NCI-H1694 treated with DMSO at 0.1 percent for 48 hours (cell line): ENCODE results near the gene TNFSF11.

ENCODE experiments used
- DNase-seq: peaks from one replicate; lab custom pipeline; 2025; lab: John Stamatoyannopoulos, UW

TNFSF11 gene

DNA sequence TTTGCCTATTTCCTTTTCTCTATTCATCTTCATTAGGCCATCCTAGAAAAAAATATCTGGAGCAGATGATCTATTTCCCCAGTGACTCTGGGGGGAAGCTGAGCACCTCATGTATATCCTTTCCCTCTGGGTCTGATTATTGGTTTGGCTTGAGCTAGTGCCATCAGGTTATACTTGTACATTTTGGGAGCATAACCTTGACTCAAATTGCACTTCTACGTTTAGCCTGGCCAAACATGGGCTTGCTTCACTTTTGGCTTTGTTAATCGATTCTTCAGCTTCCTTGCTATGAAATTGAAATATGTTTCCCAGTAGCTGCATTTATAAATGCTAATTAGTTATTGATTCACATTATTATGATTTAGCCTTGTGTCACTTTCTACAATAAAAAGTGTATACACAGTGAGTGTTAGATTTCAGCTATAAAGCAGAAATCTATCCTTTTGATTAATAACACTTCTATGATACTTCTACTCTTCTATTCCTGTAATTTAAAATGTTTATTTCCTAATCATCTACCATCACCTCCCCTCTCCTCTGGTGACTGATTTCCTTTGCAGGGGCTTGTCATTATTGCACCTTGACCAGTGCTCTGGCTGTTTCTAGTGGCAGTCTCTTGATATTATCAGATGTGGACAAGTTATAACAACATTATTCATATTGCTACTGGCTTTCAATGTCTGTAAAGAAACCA lies 37.3 kb downstream of the TNFSF11 start:
- DNase-seq: no peak

DNA sequence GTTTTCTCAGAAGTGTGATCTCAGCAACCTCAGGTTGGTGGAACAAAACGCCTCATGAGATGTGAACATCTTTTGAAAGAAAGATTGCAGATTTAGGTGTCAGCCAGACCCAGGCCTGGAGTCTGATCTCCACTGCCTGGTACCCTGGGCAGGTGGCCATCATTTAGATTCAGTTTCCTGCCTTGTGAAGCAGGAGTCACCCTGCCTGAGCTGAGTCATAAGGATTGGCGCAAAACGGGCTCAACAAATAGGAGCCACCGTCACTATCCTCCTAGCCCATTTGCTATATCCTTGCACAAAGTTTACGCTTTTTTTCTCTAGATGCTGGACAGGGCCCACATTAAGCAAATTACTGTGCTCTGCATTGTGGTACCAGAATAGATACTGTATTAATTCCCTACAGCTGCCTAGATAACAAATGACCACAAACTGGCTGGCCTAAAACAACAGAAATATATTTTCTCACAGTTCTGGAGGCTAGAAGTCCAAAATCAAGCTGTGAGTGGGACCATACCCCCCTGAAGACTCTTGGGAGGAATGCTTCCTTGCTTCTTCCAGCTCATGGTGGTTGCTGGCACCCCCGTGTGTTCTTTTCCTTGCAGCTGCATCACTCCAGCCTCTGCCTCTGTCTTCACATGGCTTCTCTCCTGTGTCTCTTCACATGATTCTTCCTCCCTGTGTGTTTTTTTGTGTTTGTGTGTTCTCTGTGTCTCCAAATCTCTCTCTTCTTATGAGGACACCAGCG lies 38.2 kb downstream of the TNFSF11 start:
- DNase-seq: no peak

DNA sequence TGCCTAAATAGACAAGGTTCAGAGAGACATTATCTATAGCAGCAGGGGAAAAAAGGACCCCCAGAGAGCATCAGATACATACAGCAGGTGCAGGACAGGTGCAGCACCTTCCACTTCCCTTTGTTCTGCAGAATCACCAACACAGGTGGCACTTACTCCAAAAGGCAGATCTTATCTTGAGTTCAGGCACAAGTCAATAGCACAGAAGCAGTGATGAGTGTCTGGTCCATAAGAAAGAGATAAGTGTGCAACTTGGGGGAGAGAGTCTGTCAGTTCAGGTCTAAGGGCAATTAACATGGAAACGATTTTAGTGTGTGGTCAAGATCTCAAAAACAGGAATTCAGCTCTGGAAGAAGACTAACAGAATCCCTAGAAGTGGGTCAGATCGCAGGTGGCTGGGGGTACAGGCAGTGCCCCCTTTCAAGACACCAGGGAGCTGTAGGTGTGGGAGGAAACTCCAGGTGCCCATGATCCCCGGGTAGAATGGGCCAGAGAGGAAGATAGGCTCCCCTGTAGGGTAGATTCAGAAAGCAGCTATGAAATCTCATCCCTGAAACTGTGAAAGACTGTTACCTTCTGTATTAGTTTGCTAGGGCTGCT lies 40.6 kb downstream of the TNFSF11 start:
- DNase-seq: no peak

DNA sequence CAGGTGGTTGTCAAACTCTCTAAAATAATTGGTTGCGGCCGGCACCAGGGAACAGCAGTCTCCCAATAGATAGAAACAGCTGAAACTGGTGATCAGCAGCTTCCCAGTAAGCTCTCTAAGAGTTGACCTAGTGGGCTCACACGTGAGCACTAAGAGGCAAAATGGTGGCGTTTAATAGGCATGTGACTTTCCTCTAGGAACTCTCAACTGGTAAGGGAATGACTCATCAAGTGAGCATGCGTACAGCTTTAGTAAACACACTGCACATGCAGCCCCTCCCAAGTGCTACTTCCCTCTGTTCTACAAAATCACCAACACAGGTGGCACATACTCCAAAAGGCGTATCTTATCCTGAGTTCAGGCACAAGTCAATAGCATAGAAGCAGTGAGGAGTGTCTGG lies 41.7 kb downstream of the TNFSF11 start:
- DNase-seq: no peak

DNA sequence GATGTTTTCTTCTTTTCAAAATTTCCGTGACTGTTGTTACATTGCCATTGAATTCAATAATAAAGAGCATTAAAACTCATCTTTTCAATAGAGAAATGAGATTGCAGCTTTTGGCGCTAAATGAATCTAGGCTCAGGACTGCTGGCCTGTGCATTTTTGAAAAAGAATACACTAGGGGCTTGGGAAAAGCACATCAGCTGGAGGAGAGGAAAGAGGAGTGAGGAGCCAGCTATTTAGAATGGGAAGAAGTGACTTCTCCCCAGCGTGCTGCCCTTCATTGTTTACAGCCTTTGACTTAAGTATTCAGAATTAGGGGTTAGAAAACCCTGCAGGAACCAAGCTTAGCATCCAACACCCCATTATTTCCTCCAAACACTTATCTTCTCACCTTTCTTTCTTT lies 43.3 kb downstream of the TNFSF11 start:
- DNase-seq: no peak

DNA sequence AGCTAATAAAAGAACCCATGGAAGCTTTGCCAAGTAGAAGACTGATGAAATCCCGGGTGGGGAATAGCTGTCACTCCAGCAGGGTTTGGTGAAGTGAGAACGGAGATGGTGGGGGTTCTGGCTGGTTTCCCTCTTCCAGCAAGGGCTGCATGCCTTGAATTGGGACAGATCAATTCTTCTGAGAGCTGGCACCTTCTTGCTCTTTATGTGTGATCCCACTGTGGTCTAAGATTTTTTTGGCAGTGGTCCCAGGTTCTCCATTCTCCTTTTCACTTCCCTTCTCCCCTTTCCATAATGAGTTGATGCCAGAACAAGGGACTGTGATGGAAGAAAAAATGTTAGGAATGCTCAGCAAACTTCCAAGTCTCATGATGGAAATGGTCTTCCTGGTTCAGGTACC lies 50.0 kb downstream of the TNFSF11 start:
- no peak for DNase-seq

DNA sequence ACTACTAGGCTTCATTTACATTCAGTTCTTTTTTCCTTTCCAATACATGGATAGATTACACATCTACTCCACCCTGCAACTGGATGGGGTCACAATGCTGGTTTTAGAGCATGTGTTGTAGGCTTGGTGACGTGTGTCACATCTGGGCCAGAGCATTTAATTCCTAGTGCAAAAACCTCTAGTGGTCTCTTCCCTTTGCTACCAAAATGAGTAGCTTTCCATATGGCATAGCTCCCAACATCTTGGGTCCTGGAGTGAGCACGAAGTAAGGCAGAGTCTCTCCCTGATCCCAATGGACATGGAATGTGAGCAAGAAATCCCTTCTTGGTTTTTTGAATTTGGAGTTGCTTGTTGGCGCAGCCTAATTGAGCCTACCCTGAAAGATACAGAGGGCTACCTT lies 51.7 kb downstream of the TNFSF11 start:
- DNase-seq: no peak

DNA sequence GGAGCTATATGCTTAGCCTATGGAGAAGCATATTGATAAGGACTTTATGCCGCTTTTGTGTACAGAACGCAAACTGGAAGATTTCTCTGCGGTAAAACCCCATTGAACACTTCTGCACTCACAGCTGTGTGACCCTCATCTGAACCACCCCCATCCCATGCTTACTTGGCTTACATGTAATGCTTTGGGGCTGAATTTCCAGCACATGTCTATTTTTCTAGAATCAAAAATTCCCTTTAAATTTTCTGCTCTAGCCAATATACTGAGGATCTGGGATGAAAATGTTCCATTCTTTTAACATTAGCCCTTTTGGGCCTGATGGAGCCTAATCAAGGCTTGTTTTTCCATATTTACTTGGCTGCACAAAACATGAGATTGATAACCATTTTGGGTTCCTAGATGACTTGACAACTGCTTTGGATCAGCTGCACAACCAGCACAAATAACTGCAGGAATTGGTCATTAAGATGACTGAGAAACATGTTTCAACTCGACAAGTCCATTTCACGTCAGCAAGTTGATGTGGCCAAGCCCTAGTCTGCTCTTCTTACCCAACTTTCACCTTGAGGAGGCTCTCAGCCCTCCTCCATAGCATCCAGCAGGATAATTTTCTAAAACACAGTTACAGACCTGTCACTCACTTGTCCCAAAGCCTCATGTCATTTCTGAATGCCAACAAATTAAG lies 52.4 kb downstream of the TNFSF11 start:
- DNase-seq: no peak

DNA sequence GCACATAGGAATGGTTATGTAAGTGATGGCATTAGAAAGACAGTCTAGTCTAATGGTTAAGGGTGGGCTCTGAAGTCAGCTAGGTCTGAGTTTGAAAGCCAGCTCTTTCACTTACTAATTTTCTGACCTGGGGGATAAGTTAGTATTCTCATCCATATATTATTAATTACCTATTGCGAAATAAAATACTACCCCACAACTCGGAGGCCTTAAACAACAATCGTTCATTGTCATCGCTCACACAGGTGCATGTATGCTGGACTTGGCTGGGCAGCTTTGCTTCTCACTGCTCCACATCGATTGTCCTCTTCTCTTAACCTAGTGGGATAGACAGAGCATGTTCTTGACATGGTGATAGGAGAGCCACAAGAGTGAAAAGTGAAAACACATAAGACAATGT lies 54.7 kb downstream of the TNFSF11 start:
- no peak for DNase-seq

DNA sequence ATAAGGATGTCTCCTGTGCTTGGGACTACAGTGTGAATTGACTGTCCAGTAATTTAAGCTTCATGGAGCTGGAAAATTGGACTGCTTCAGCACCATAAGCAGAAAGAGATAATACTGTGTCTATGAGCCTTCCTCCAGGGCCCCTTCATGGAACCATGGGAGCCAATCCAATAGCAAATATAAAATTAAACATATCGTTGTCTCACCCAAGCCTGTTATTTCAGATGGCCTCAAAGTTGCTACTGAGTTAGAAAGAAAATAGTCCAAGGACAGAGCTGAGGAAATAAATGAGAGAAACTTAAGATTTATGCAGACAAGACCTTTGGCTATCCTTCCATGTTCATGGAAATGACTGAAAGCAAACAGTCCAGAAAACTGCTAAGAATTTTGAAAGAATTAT lies 57.2 kb downstream of the TNFSF11 start:
- no peak for DNase-seq

DNA sequence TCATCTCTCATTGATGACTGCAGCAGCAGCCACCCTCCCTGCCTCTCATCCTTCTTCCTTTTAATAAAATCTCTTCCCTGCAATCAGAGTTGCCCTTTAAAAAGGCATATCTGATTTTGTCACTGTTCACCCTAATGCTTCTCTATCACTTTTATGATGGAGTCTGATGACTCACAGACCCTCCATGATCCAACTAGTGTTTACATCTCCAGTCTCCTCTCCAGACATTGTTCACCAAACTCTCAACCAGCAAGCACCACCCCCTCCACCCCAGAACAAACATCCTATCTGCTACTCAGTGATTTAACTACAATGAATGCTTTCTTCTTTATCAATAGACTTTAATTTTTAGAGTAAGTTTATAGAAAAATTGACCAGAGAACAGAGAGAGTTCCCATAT lies 59.5 kb downstream of the TNFSF11 start:
- no peak for DNase-seq

DNA sequence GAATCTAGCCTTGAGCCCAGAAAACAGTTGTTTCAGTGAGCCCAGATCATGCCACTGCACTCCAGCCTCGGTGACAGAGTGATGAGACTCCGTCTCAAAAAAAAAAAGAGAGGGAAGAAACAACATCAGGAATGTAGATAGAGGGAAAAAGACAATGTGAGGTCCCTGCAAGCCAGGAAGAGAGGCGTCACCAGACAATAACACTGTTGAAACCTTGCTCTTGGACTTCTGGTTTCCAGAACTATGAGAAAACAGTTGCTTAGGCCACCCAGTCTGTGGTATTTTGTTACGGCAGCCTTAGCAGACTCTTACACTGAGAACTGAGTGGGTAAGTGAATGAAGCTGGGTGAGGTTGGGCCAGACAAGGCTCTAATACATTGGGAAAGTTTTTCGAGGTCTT lies 64.1 kb downstream of the TNFSF11 start:
- no peak for DNase-seq

DNA sequence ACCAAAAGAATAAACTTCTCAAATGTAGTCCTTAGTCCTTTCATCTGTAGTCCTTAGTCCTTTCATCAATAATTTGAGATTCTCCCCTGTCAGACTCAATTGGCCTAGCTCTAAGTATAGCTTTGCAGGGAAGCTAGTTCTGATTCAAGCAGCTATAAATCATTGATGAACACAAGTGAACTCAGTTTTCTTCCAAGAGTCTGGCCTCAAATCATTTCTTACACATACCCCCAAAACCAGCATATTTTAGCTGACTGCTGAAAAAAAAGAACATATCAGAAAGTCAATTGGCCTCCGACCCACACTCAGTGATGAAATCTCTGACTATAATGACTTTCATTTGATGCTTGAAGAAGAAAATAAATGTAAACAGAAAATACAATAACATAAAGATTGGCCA lies 64.9 kb downstream of the TNFSF11 start:
- DNase-seq: no peak

DNA sequence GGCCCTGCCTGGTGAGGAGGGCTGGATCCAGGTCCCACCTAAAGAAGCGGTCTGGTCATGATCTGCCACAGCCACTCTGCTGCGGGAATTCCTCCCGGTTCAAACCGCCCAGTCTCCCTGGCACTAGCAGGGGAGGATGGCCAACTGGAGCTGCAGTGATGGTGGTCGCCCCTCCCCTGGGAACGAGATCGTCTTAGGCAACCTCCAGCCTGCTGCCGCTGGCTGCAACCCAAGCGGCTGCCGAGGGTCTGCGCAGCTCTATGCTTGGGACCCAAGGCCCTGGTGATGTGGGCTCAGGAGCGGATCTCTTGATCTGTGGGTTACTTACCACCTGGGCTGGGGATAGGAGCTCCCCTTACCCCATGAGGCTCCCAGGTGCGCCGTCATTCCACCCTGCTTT lies 69.1 kb downstream of the TNFSF11 start:
- DNase-seq: no peak

DNA sequence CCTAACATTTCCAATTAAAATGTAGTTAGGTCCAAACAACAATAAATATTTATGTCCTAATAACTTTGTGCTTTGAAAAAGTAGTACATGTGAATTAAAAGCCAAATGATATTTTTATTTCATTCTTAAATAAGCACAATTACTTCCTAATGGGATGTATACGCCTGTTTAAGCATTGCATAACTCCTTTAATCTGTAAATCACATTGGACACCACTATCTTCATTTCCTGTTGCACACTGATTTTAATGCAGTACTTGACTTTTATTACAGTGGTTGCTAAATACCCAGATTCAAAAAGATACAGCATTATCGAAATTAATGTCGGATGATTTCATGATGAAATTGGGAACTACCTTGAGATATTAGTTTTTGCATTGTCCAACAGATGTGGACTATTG lies 70.9 kb downstream of the TNFSF11 start:
- DNase-seq: no peak

DNA sequence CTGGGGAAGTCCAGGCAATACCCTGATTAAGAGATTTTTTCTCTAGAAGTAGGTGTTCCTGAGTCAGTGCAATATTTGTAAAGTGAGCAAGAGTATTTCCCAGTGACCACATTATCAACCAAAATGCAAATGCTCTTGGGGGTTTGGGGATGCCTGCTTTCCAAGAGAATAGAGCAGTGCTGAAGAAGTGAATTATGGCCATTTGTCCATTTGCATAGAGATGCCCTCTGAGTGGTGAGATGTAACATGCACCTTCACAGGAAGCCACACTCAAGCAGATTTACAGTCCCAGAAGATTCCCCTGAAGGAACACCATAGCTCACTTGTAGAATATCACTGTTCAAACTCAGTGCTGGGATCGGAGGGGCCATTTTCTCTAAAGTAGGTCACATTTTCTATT lies 71.8 kb downstream of the TNFSF11 start:
- DNase-seq: no peak

DNA sequence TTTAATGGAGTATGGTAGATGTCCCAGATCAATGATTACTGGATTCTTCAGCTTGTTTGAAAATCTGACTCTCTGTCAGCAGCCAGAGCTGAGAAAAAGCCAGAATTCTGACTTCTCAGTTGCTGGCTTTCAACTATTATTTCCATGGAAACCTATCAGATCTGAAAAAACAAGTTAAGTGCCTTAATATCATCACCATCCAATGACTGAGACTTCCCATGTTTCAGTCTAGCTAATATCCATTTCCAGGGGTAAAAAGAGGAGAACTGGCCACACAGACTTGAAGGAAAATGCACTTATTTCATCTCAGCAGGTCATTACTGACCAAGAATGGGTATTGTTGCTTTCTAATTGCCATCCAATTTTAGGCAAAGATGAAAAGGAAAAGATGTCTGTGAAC lies 75.2 kb downstream of the TNFSF11 start:
- no peak for DNase-seq

DNA sequence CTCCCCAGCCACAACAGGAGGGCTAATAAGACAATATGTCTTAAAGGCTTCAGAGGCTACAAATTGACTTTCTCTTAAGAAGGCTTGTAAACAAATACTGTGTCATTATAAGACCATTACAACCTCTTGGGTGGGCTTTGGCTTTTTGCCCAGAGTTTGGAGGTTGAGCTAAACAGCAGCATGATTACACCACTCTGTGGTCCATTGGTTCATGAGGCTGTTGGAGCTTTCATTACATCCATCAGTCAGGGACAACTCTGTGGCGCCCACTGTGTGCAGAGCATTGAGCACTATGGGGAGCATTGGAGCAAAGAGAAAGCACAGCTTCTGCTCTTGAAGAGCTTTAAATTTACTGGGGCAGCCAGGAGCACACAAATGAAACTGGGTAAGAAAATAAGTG lies 75.9 kb downstream of the TNFSF11 start:
- DNase-seq: no peak

DNA sequence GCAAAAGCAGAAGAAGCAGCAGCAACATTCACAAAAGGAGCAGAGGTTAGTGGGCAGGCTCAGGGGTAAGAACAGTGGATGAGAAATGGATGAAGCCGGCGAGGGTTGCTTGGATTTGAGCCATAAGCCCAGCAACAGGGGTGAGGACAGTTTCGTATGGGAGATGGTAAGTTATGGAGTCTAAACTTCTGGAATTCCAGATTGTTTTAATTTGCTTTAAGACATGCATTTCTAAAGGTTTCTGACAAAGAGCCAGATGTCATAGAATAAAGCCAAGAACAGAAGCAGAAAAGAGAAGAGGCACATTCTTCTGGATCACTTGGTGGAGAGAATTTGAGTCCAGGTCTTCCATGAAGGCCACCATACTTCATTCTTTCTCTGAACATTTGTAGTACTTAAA lies 76.6 kb downstream of the TNFSF11 start:
- DNase-seq: no peak

DNA sequence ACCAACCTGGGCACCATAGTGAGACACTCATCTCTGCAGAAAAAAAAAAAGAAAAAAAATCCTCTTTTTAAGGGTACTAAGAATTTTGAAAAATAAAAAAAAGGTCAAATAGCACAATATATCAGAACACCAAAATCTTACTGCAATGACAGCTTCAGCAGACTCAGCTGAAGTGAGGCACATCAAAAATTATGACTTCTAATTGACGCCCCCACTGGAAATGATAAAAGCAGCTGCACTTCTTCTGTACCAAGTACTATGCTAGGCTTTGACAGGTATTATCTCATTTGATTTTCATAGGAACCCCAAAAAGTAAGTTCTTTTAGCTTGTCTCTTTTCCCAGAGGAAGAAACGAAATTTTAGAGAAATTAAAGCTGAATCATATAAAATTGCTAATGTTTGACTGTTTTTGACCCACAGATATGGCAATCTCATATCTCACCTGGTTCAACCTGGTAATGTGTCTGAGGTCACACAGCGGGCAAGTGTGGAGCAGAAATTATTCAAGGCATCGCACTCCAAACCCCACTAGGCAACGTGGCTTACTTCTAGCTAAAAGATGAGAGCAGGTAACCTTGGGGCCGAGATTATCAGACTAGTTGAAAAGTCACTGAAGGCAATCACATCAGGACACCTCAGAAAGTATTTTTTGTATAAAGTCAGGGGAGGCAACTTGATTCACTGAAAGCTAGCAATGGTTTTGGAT lies 78.1 kb downstream of the TNFSF11 start:
- no peak for DNase-seq

DNA sequence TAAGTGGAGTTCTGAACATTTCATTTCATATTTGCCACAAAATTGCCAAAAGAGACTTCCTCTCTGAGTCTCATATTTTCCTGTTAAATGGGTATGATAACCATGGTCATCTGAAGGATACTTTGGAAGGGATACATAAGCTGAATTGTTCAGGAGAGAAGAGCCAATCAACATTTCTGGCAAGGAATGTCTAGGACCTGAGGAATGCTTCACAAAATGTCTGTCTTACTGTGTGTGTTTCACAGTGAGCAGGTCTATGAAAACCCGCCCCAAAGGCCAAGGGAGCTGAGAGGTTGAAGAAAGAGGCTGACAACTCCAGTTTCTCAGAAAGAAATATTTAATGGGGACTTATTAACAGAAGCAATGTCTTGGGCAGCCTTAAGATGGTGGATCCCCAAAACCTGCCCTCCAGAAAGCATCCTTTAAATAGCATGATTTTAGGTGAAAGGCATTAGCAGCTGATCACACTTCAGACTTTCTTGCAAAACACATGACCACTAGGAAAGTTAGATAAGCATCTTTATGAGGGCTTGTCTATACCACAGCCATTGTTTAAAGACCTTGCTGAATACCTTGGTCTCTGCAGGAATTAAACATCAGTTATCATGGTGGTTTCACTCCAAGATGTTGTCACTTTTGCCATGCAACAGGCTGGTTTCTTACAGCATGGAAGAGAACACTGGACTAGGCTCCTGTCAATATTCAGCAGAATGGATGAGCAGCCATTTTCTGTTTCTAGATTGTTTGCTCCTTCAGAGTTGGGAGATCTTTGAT lies 78.9 kb downstream of the TNFSF11 start:
- no peak for DNase-seq

DNA sequence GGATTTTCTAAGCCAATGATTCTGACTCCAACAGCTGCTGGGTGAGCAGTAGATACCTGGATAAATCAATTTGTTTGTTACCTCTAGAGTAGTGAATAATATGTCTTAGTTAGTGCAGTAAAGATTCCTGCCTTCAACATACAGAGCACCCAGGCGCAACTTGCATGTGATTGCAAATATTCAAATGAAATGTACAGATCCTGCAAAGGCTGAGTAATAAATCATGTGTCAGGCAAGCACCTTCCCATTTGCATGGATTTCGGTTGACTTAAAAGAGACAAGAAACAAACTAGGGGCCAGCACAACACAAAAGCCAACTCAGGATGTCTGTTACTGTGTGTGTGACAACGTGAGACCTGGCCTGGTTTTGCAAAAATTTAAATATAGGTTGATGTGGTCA lies 79.7 kb downstream of the TNFSF11 start:
- no peak for DNase-seq
